Thyroid gland (tissue), 4 donors: ENCODE results near the gene INKA1.

Experiments used
- CTCF ChIP-seq, 6 experiments: fragments of 200-600 bp in 3 of 6; fragments of 450-650 bp in 3 of 6; sonication (generic) in 3 of 6; IDR thresholded peaks; one replicate each; pipeline ENCODE4 v1.5.1; 2016 to 2019; ENCODE audit warnings: antibody characterized with exemption in 6 of 6, mild to moderate bottlenecking in 2 of 6, inconsistent platforms in 1 of 6, moderate library complexity in 1 of 6
- POLR2A ChIP-seq, 2 donors: fragments of 450-650 bp; IDR thresholded peaks; one replicate each; pipeline ENCODE4 v1.6.1; 2017; ENCODE audit warnings: antibody characterized with exemption in 2 of 2, mild to moderate bottlenecking in 2 of 2, moderate library complexity in 1 of 2

DNA sequence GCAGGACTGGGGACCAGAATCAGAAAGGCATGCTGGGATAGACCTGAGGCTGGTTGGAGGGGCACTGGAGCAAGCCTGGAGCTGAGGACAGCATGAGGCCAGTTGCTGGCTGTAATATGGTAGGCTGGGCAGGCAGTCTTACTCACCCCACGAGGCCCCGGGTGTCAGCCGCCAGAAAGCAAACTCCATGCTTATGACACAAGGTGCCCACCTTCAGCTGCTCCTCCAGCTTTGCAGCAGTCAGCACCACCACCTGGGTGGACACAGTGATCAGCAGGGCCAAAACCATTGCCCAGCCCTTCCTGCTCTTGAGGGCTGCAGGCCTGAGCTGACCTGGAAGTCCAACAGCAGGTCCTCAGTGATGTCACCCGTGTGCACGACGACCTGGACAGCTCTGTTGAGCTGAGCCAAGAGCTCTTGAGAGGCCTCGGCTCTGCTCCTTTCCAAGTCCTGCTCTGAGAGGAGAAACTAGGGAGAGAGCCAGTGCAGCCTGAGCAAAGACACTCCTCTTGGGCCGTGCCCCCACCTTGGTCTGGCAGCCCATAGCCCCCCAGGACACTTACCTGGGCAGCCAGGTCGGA, 9.9 kb downstream of the INKA1 start:
- TF ChIP-seq POLR2A (IDR thresholded peaks at IDR 0.05) (no peak), CTCF (IDR thresholded peaks at IDR 0.05) (no peak)
